ENCODE measurements around the gene SLC44A2. TPM values are rescaled to one million over a fixed set of nuclear protein-coding genes. Genes with fewer than 3 reads are reported as not detected.
"Not testable (repeated sequence)": the region's sequence is repeated elsewhere in the genome, so short reads cannot be mapped to it uniquely, and the experiment has no call there.

The SLC44A2 gene
- total RNA-seq, 1 donor from 2014 or later = 129 TPM

- intact Hi-C loops (cut with micrococcal nuclease) = no loop called here
Measured at GRCh38 chr19:10648360-10648759, 23.0 kb downstream of the SLC44A2 start.

GRCh38 chr19:10651851-10652250 lies 26.5 kb downstream of the SLC44A2 start:
- intact Hi-C loops (cut with micrococcal nuclease) = loop anchor here (5.0 kb wide), 4 partner anchors 105 to 320 kb away; partner anchors contain the start of genes CDC37, KEAP1 and RAVER1

GRCh38 chr19:10653482-10653731 lies 28.1 kb downstream of the SLC44A2 start:
- intact Hi-C loops (cut with micrococcal nuclease) = loop anchor here (1.0 to 5.0 kb wide), 5 partner anchors 51 to 321 kb away; partner anchors contain the start of genes CDC37, KEAP1 and RAVER1

GRCh38 chr19:10653732-10654609 lies 28.6 kb downstream of the SLC44A2 start, which contains the start of gene ILF3:
TSS of gene ILF3 (plus strand) at chr19:10654346. CDS start at chr19:10670606, 16,260 bp downstream.
- intact Hi-C loops (cut with micrococcal nuclease) = loop anchor here (1.0 to 5.0 kb wide), 9 partner anchors 47 to 322 kb away; partner anchors contain the start of genes CARM1, CDC37, KEAP1 and QTRT1

GRCh38 chr19:10654610-10655456 lies 29.5 kb downstream of the SLC44A2 start:
- intact Hi-C loops (cut with micrococcal nuclease) = loop anchor here (1.0 to 5.0 kb wide), 8 partner anchors 46 to 323 kb away; partner anchors contain the start of genes CARM1, CDC37, KEAP1 and QTRT1

GRCh38 chr19:10655457-10656312 lies 30.3 kb downstream of the SLC44A2 start:
- intact Hi-C loops (cut with micrococcal nuclease) = no loop called here

GRCh38 chr19:10660346-10660745 lies 35.0 kb downstream of the SLC44A2 start:
- intact Hi-C loops (cut with micrococcal nuclease) = no loop called here

- intact Hi-C loops (cut with micrococcal nuclease) = no loop called here
Measured at GRCh38 chr19:10661946-10662345, 36.6 kb downstream of the SLC44A2 start.

- intact Hi-C loops (cut with micrococcal nuclease) = no loop called here
Measured at GRCh38 chr19:10662384-10663251, 37.3 kb downstream of the SLC44A2 start.

- intact Hi-C loops (cut with micrococcal nuclease) = not testable (repeated sequence)
Measured at GRCh38 chr19:10663252-10663563, 37.9 kb downstream of the SLC44A2 start.

- intact Hi-C loops (cut with micrococcal nuclease) = no loop called here
Measured at GRCh38 chr19:10667867-10668266, 42.5 kb downstream of the SLC44A2 start.

GRCh38 chr19:10669246-10669645 lies 43.9 kb downstream of the SLC44A2 start:
- intact Hi-C loops (cut with micrococcal nuclease) = no loop called here

- intact Hi-C loops (cut with micrococcal nuclease) = no loop called here
Measured at GRCh38 chr19:10670182-10670581, 44.8 kb downstream of the SLC44A2 start.

GRCh38 chr19:10670876-10671804 lies 45.8 kb downstream of the SLC44A2 start:
- intact Hi-C loops (cut with micrococcal nuclease) = no loop called here

GRCh38 chr19:10671922-10672321 lies 46.6 kb downstream of the SLC44A2 start:
- intact Hi-C loops (cut with micrococcal nuclease) = not testable (repeated sequence)

- intact Hi-C loops (cut with micrococcal nuclease) = not testable (repeated sequence)
Measured at GRCh38 chr19:10675214-10675613, 49.9 kb downstream of the SLC44A2 start.

- intact Hi-C loops (cut with micrococcal nuclease) = no loop called here
Measured at GRCh38 chr19:10677751-10678150, 52.4 kb downstream of the SLC44A2 start.

- intact Hi-C loops (cut with micrococcal nuclease) = no loop called here
Measured at GRCh38 chr19:10678813-10679212, 53.5 kb downstream of the SLC44A2 start.

- intact Hi-C loops (cut with micrococcal nuclease) = no loop called here
Measured at GRCh38 chr19:10679743-10680142, 54.4 kb downstream of the SLC44A2 start.
